COLO829 (cell line): ENCODE measurements around the gene PURA.
A peak's percentile ranks its signal among the peaks of the same experiment; 100 is the strongest.
"Not testable (repeated sequence)": the region's sequence is repeated elsewhere in the genome, so short reads cannot be mapped to it uniquely, and the experiment has no call there.

Source experiments
- DNase-seq: peaks from one replicate; pipeline ENCODE4 v3.0.0; 2012; ENCODE audit warnings: low spot score

The PURA gene

GRCh38 chr5:140135127-140135526 lies 21.2 kb downstream of the PURA start:
- DNase-seq, result no peak

- no peak for DNase-seq
Measured at GRCh38 chr5:140136624-140137023, 22.7 kb downstream of the PURA start.

GRCh38 chr5:140140435-140140834 lies 26.5 kb downstream of the PURA start:
- no peak for DNase-seq

GRCh38 chr5:140141241-140141640 lies 27.3 kb downstream of the PURA start:
- no peak for DNase-seq

- no peak for DNase-seq
Measured at GRCh38 chr5:140142246-140142645, 28.3 kb downstream of the PURA start.

- no peak for DNase-seq
Measured at GRCh38 chr5:140142856-140143255, 28.9 kb downstream of the PURA start.

- no peak for DNase-seq
Measured at GRCh38 chr5:140143521-140144258, 29.8 kb downstream of the PURA start.

- DNase-seq, result no peak
Measured at GRCh38 chr5:140145256-140145655, 31.3 kb downstream of the PURA start.

GRCh38 chr5:140145818-140146522 lies 32.1 kb downstream of the PURA start:
- DNase-seq, result no peak

- no peak for DNase-seq
Measured at GRCh38 chr5:140146523-140146842, 32.6 kb downstream of the PURA start.

GRCh38 chr5:140147460-140147859 lies 33.6 kb downstream of the PURA start:
- DNase-seq, result no peak

GRCh38 chr5:140148508-140148907 lies 34.6 kb downstream of the PURA start:
- DNase-seq, result no peak

- DNase-seq, result no peak
Measured at GRCh38 chr5:140150201-140150600, 36.3 kb downstream of the PURA start.

GRCh38 chr5:140151144-140152021 lies 37.5 kb downstream of the PURA start:
- peak; percentile 51 for DNase-seq

GRCh38 chr5:140152022-140152999 lies 38.4 kb downstream of the PURA start:
- no peak for DNase-seq

- no peak for DNase-seq
Measured at GRCh38 chr5:140153255-140153654, 39.3 kb downstream of the PURA start.

- no peak for DNase-seq
Measured at GRCh38 chr5:140153905-140154304, 40.0 kb downstream of the PURA start.

GRCh38 chr5:140154710-140155381 lies 40.9 kb downstream of the PURA start:
- DNase-seq, result not testable (repeated sequence)

- DNase-seq, result peak; percentile 96
Measured at GRCh38 chr5:140157032-140157781, 43.3 kb downstream of the PURA start.
